ENCODE measurements around the gene UNC13D. TPM values are rescaled to one million over a fixed set of nuclear protein-coding genes. Genes with fewer than 3 reads are reported as not detected.
A peak's percentile ranks its signal among the peaks of the same experiment; 100 is the strongest.

UNC13D gene
- total and polyA plus RNA-seq, 9 of the 15 experiments (the other 6 are each of a cell fraction or from before 2014, with no cell fraction given), result 0.86 to 244 (median 69.2) TPM

- no peak; the same call in 1 of the 2 replicates for TF ChIP-seq MXI1 (IDR thresholded peaks at IDR 0.05; ENCODE audit: low read depth, low read length)
- TF ChIP-seq HMBOX1 (IDR thresholded peaks at IDR 0.05), result no peak
- TF ChIP-seq ZNF445 (CRISPR knock-in tag; IDR thresholded peaks at IDR 0.05; ENCODE audit: low read depth), result no peak
- TF ChIP-seq, protein P1, sequence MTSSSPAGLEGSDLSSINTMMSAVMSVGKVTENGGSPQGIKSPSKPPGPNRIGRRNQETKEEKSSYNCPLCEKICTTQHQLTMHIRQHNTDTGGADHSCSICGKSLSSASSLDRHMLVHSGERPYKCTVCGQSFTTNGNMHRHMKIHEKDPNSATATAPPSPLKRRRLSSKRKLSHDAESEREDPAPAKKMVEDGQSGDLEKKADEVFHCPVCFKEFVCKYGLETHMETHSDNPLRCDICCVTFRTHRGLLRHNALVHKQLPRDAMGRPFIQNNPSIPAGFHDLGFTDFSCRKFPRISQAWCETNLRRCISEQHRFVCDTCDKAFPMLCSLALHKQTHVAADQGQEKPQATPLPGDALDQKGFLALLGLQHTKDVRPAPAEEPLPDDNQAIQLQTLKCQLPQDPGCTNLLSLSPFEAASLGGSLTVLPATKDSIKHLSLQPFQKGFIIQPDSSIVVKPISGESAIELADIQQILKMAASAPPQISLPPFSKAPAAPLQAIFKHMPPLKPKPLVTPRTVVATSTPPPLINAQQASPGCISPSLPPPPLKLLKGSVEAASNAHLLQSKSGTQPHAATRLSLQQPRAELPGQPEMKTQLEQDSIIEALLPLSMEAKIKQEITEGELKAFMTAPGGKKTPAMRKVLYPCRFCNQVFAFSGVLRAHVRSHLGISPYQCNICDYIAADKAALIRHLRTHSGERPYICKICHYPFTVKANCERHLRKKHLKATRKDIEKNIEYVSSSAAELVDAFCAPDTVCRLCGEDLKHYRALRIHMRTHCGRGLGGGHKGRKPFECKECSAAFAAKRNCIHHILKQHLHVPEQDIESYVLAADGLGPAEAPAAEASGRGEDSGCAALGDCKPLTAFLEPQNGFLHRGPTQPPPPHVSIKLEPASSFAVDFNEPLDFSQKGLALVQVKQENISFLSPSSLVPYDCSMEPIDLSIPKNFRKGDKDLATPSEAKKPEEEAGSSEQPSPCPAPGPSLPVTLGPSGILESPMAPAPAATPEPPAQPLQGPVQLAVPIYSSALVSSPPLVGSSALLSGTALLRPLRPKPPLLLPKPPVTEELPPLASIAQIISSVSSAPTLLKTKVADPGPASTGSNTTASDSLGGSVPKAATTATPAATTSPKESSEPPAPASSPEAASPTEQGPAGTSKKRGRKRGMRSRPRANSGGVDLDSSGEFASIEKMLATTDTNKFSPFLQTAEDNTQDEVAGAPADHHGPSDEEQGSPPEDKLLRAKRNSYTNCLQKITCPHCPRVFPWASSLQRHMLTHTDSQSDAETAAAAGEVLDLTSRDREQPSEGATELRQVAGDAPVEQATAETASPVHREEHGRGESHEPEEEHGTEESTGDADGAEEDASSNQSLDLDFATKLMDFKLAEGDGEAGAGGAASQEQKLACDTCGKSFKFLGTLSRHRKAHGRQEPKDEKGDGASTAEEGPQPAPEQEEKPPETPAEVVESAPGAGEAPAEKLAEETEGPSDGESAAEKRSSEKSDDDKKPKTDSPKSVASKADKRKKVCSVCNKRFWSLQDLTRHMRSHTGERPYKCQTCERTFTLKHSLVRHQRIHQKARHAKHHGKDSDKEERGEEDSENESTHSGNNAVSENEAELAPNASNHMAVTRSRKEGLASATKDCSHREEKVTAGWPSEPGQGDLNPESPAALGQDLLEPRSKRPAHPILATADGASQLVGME (CRISPR knock-in tag; IDR thresholded peaks at IDR 0.05), result 0 out of 2 replicates have a peak, but pooled peaks have one; percentile 62
- no peak for TF ChIP-seq ZNF778 (CRISPR knock-in tag; IDR thresholded peaks at IDR 0.05)
- TF ChIP-seq, protein P2, sequence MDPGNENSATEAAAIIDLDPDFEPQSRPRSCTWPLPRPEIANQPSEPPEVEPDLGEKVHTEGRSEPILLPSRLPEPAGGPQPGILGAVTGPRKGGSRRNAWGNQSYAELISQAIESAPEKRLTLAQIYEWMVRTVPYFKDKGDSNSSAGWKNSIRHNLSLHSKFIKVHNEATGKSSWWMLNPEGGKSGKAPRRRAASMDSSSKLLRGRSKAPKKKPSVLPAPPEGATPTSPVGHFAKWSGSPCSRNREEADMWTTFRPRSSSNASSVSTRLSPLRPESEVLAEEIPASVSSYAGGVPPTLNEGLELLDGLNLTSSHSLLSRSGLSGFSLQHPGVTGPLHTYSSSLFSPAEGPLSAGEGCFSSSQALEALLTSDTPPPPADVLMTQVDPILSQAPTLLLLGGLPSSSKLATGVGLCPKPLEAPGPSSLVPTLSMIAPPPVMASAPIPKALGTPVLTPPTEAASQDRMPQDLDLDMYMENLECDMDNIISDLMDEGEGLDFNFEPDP (CRISPR knock-in tag; IDR thresholded peaks at IDR 0.05), result peak; percentile 68; the same call in 1 of the 2 replicates
- TF ChIP-seq TCF7L2 (IDR thresholded peaks at IDR 0.05; ENCODE audit: low read depth, low read length), result no peak
- TF ChIP-seq ZNF239 (CRISPR knock-in tag; IDR thresholded peaks at IDR 0.05), result no peak
- peak; percentile 89 for TF ChIP-seq ETV5 (CRISPR knock-in tag; IDR thresholded peaks at IDR 0.05; ENCODE audit: low read depth)
- no peak for TF ChIP-seq U2AF2 (optimal IDR thresholded peaks at IDR 0.05; ENCODE audit: low read depth, low read length)
- TF ChIP-seq MEF2A (IDR thresholded peaks at IDR 0.05; ENCODE audit: control insufficient read depth, low read depth, low read length), result peak; percentile 51
- TF ChIP-seq, protein P3, sequence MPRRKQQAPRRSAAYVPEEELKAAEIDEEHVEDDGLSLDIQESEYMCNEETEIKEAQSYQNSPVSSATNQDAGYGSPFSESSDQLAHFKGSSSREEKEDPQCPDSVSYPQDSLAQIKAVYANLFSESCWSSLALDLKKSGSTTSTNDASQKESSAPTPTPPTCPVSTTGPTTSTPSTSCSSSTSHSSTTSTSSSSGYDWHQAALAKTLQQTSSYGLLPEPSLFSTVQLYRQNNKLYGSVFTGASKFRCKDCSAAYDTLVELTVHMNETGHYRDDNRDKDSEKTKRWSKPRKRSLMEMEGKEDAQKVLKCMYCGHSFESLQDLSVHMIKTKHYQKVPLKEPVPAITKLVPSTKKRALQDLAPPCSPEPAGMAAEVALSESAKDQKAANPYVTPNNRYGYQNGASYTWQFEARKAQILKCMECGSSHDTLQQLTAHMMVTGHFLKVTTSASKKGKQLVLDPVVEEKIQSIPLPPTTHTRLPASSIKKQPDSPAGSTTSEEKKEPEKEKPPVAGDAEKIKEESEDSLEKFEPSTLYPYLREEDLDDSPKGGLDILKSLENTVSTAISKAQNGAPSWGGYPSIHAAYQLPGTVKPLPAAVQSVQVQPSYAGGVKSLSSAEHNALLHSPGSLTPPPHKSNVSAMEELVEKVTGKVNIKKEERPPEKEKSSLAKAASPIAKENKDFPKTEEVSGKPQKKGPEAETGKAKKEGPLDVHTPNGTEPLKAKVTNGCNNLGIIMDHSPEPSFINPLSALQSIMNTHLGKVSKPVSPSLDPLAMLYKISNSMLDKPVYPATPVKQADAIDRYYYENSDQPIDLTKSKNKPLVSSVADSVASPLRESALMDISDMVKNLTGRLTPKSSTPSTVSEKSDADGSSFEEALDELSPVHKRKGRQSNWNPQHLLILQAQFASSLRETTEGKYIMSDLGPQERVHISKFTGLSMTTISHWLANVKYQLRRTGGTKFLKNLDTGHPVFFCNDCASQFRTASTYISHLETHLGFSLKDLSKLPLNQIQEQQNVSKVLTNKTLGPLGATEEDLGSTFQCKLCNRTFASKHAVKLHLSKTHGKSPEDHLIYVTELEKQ (CRISPR knock-in tag; IDR thresholded peaks at IDR 0.05), result no peak
- peak; percentile 82 for TF ChIP-seq NR2C2 (CRISPR knock-in tag; IDR thresholded peaks at IDR 0.05)
- peak; percentile 73; the same call in 1 of the 2 replicates for TF ChIP-seq NR2C2 (tag; IDR thresholded peaks at IDR 0.05)
These were observed 64.8 kb downstream of the UNC13D start (continued) for GRCh38 chr17:75779250-75779986.
